Heart left ventricle (tissue), 13 donors: ENCODE results near the gene KCNMA1.

Source experiments
- POLR2A ChIP-seq, 2 donors: fragments of 450-650 bp; IDR thresholded peaks; one replicate each; pipeline ENCODE4 v1.6.1; 2017; ENCODE audit warnings: antibody characterized with exemption in 2 of 2, mild to moderate bottlenecking in 2 of 2, moderate library complexity in 2 of 2
- TF ChIP-seq, protein P1 (sequence below), 12 donors: fragments of 200-600 bp; sonication (generic) in 4 of 12; IDR thresholded peaks; one replicate each; pipeline versions ENCODE4 v1.5.0 to v1.8.0; 2018 to 2022; ENCODE audit warnings: antibody characterized with exemption in 12 of 12, mild to moderate bottlenecking in 5 of 12
- donor health status: ischemic (EF 13 %, LVEDD 7.1; RV severe dilation, severe dysfunction).
- donor health status: DM: no; HTN: yes; CAD: no.
- donor health status: DM: no; HTN: no; CAD: no.
- donor health status: ischemic (EF 25% LVEDD 6.9; RV normal size, moderate dysfunction).
- donor health status: ischemic (EF 25% LVEDD 5.7; RV mildly dilated, moderate dysfunction).
- donor health status: ischemic (EF 35%, LVEDD 5.7; RV mildly dilated, moderate dysfunction).
- donor health status: nonischemic (EF 11% LVEDD 7.7; RV severe dilation, severe dysfunction).
- donor health status: DM: yes; HTN: yes; CAD: no.
- donor health status: PGD.
- donor health status: ischemic (EF 29% LVEDD 5.4; RV normal size, mild dysfunction).
- donor health status: nonischemic (EF 23%, LVEDD 6.1; RV moderate dilation, normal function).

- no peak for TF ChIP-seq POLR2A (IDR thresholded peaks at IDR 0.05)
- TF ChIP-seq, protein P1, sequence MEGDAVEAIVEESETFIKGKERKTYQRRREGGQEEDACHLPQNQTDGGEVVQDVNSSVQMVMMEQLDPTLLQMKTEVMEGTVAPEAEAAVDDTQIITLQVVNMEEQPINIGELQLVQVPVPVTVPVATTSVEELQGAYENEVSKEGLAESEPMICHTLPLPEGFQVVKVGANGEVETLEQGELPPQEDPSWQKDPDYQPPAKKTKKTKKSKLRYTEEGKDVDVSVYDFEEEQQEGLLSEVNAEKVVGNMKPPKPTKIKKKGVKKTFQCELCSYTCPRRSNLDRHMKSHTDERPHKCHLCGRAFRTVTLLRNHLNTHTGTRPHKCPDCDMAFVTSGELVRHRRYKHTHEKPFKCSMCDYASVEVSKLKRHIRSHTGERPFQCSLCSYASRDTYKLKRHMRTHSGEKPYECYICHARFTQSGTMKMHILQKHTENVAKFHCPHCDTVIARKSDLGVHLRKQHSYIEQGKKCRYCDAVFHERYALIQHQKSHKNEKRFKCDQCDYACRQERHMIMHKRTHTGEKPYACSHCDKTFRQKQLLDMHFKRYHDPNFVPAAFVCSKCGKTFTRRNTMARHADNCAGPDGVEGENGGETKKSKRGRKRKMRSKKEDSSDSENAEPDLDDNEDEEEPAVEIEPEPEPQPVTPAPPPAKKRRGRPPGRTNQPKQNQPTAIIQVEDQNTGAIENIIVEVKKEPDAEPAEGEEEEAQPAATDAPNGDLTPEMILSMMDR (IDR thresholded peaks at IDR 0.05): no peak
Observed at GRCh38 chr10:76882245-76882644, 755.4 kb downstream of the KCNMA1 start.
